ENCODE results near the gene DNAJB8.

GRCh38 chr3:128442070-128442469 lies 24.6 kb downstream of the DNAJB8 start:
- TF ChIP-seq CTCF (IDR thresholded peaks at IDR 0.05; ENCODE audit: borderline replicate concordance, extremely low read depth, low read length, poor library complexity, severe bottlenecking) (no peak), EZH2 (IDR thresholded peaks at IDR 0.05; ENCODE audit: borderline replicate concordance, low read depth, low read length, severe bottlenecking) (no peak)

Measured in DND-41 (cell line).